HepG2 (cell line): ENCODE measurements around the gene SRP72. TPM values are rescaled to one million over a fixed set of nuclear protein-coding genes. Genes with fewer than 3 reads are reported as not detected.

Source experiments
- ATAC-seq: fragments of 200-7000 bp; cut with Tn5 transposase; 3 replicates; pipeline ENCODE4 v1.9.1; 2020; ENCODE audit warnings: mild to moderate bottlenecking, moderate library complexity
- BruUV-seq: library from RNA; stranded (reverse); fragments of 400-500 nt; replicated peaks from 2 replicates; lab custom pipeline; 2021; lab: Mats Ljungman, UMichigan
- CTCF ChIA-PET: fragments of 300-600 bp; formaldehyde crosslinking; extraction: SDS; loops from one replicate; lab custom pipeline; 2021; ENCODE audit warnings: low total read pairs, inconsistent platforms, low intra/inter-chr PET ratio; lab: Yijun Ruan, JAX
- POLR2A ChIA-PET: fragments of 350-600 bp; sonication (Branson Sonifier 250); formaldehyde crosslinking; loops from one replicate; lab custom pipeline; 2020; ENCODE audit warnings: antibody characterized with exemption, inconsistent platforms; lab: Yijun Ruan, JAX
- DNase-seq: peaks from one replicate; pipeline ENCODE4 v3.0.0-alpha.2; 2015; ENCODE audit warnings: low spot score
- FAIRE-seq: peaks from 3 replicates; lab custom pipeline; 2011; peaks lifted over from hg19 to GRCh38; lab: Jason Lieb, UNC
- H2AFZ ChIP-seq: one replicate; pipeline ENCODE4 v1.6.1; 2011; ENCODE audit warnings: low read length, inconsistent platforms
- H3K27ac ChIP-seq: fragments of 300-600 bp; 3 replicates; pipeline ENCODE4 v1.8.0; 2011; ENCODE audit warnings: mixed run types, mild to moderate bottlenecking, mixed read lengths, low read length, inconsistent platforms; ENCODE audit not compliant: insufficient read depth; ENCODE audit errors: extremely low read length
- H3K27me3 ChIP-seq, 2 experiments: fragments of 200-600 bp in 1 of 2; 2 replicates in 1 of 2; 3 replicates in 1 of 2; pipeline versions ENCODE4 v1.6.0 to v1.8.0; 2011; ENCODE audit warnings: low read length in 2 of 2, mild to moderate bottlenecking in 2 of 2, moderate library complexity in 2 of 2, inconsistent platforms in 1 of 2; ENCODE audit not compliant: insufficient read depth in 2 of 2, control insufficient read depth in 1 of 2
- H3K36me3 ChIP-seq, 2 experiments: fragments of 200-600 bp in 1 of 2; replicated peaks in 1 of 2; 2 replicates in 1 of 2; 3 replicates in 1 of 2; pipeline versions ENCODE4 v1.5.1 to v1.8.0; 2011; ENCODE audit warnings: low read length in 2 of 2, inconsistent platforms in 1 of 2; ENCODE audit not compliant: insufficient read depth in 2 of 2, control insufficient read depth in 1 of 2
- H3K4me1 ChIP-seq: 2 replicates; pipeline ENCODE4 v1.5.1; 2012; ENCODE audit warnings: low read length, inconsistent platforms; ENCODE audit not compliant: insufficient read depth
- H3K4me2 ChIP-seq: 2 replicates; pipeline ENCODE4 v1.6.0; 2011; ENCODE audit warnings: low read depth, low read length, inconsistent platforms
- H3K4me3 ChIP-seq, 3 experiments: fragments of 200-600 bp in 1 of 3; sonication (generic), shearing (Covaris generic) in 1 of 3; replicated peaks in 1 of 3; 2 replicates each; pipeline ENCODE4 v1.5.1; 2011 to 2016; ENCODE audit warnings: low read length in 3 of 3, inconsistent platforms in 2 of 3, low read depth in 2 of 3, mild to moderate bottlenecking in 2 of 3, control low read depth in 1 of 3, mixed read lengths in 1 of 3; ENCODE audit not compliant: insufficient read depth in 1 of 3
- H3K79me2 ChIP-seq: one replicate; pipeline ENCODE4 v1.6.1; 2011; ENCODE audit warnings: low read length, inconsistent platforms; ENCODE audit not compliant: insufficient read depth
- H3K9ac ChIP-seq: 2 replicates; pipeline ENCODE4 v1.6.0; 2011; ENCODE audit warnings: mild to moderate bottlenecking, low read depth, low read length, inconsistent platforms; ENCODE audit not compliant: insufficient read depth
- H3K9me3 ChIP-seq: 2 replicates; pipeline ENCODE4 v1.5.1; 2012; ENCODE audit warnings: mild to moderate bottlenecking, low read length
- H4K20me1 ChIP-seq: 2 replicates; pipeline ENCODE4 v1.6.0; 2011; ENCODE audit warnings: inconsistent platforms, mild to moderate bottlenecking, low read length, moderate library complexity; ENCODE audit not compliant: insufficient read depth
- ASH2L ChIP-seq: fragments of 300-600, 200-600 bp; sonication (generic); IDR thresholded peaks from 2 replicates; pipeline ENCODE4 v1.7.0; 2017; ENCODE audit warnings: low read depth, mild to moderate bottlenecking, moderate library complexity, mixed read lengths, low read length; ENCODE audit not compliant: insufficient read length
- CENPT ChIP-seq: sonication (generic); formaldehyde crosslinking; IDR thresholded peaks from 2 replicates; pipeline ENCODE4 v1.8.0; 2022; ENCODE audit warnings: low read depth, mild to moderate bottlenecking, moderate library complexity, missing genetic modification reagents
- FOSL2 ChIP-seq: sonication (generic); formaldehyde crosslinking; IDR thresholded peaks from 2 replicates; pipeline ENCODE4 v1.4.0; 2020; ENCODE audit warnings: missing genetic modification reagents
- KLF16 ChIP-seq, 2 experiments: sonication (generic) in 1 of 2; formaldehyde crosslinking in 1 of 2; IDR thresholded peaks; 2 replicates each; pipeline versions ENCODE4 v1.6.1 to v1.8.0; 2016 to 2023; ENCODE audit warnings: missing genetic modification reagents in 2 of 2, missing compliant biosample characterization in 1 of 2
- MAZ ChIP-seq, 2 experiments: sonication (generic) in 1 of 2; formaldehyde crosslinking in 1 of 2; IDR thresholded peaks; 2 replicates each; pipeline versions ENCODE4 v1.5.0 to v1.6.1; 2012 to 2020; ENCODE audit warnings: low read depth in 2 of 2, mild to moderate bottlenecking in 2 of 2, borderline replicate concordance in 1 of 2, improper control_type of control experiment in 1 of 2, low read length in 1 of 2, missing genetic modification reagents in 1 of 2, moderate library complexity in 1 of 2
- MIER2 ChIP-seq: IDR thresholded peaks from 2 replicates; pipeline ENCODE4 v1.6.1; 2016; ENCODE audit warnings: missing biosample characterization, missing genetic modification reagents
- SP2 ChIP-seq: sonication (generic); formaldehyde crosslinking; IDR thresholded peaks from 2 replicates; pipeline ENCODE4 v1.5.1; 2020; ENCODE audit warnings: mild to moderate bottlenecking, missing genetic modification reagents
- ZFP36 ChIP-seq: fragments of 150-350 bp; IDR thresholded peaks from 2 replicates; pipeline ENCODE4 v1.6.1; 2018; ENCODE audit warnings: borderline replicate concordance, low read length, low read depth; ENCODE audit not compliant: partially characterized antibody
- ZFP36L1 ChIP-seq: sonication (generic); formaldehyde crosslinking; IDR thresholded peaks from 2 replicates; pipeline ENCODE4 v1.8.0; 2022; ENCODE audit warnings: mild to moderate bottlenecking, missing genetic modification reagents, moderate library complexity
- ZKSCAN8 ChIP-seq: IDR thresholded peaks from 2 replicates; pipeline ENCODE4 v1.6.1; 2016; ENCODE audit warnings: borderline replicate concordance, missing genetic modification reagents, missing compliant biosample characterization
- ZNF160 ChIP-seq: sonication (generic); formaldehyde crosslinking; IDR thresholded peaks from 2 replicates; pipeline ENCODE4 v1.8.0; 2022; ENCODE audit warnings: mild to moderate bottlenecking, inconsistent platforms, missing genetic modification reagents
- ZNF713 ChIP-seq: sonication (generic); formaldehyde crosslinking; IDR thresholded peaks from 2 replicates; pipeline ENCODE4 v1.4.0; 2020; ENCODE audit warnings: mild to moderate bottlenecking, missing genetic modification reagents
- ZNF737 ChIP-seq: sonication (generic); formaldehyde crosslinking; IDR thresholded peaks from 2 replicates; pipeline ENCODE4 v1.5.0; 2020; ENCODE audit warnings: missing genetic modification reagents, mild to moderate bottlenecking, borderline replicate concordance
- ZSCAN31 ChIP-seq: sonication (generic); formaldehyde crosslinking; IDR thresholded peaks from 2 replicates; pipeline ENCODE4 v1.5.0; 2020; ENCODE audit warnings: low read depth, mild to moderate bottlenecking, missing genetic modification reagents
- WGBS: methylation state at CpG from one replicate; pipeline ENCODE4 v1.1.6; 2017; ENCODE audit warnings: low lambda C conversion rate; 5-methylcytosine and 5-hydroxymethylcytosine counted together
- in situ Hi-C: cut with HindIII; loops from 2 replicates; pipeline ENCODE4 v1.10.0; 2017; ENCODE audit warnings: low pct_unique_long_range_greater_than_20kb; ENCODE audit not compliant: extremely low pct_ligation_motif_present
- intact Hi-C: fragments of 100-400 bp; cut with micrococcal nuclease; formaldehyde crosslinking; loops from one replicate; pipeline ENCODE4 v1.10.0; 2022; ENCODE audit not compliant: unreplicated experiment
- polyA plus RNA-seq, 8 experiments: library from polyadenylated mRNA; depleted of rRNA in 3 of 8; stranded (reverse) in 7 of 8; unstranded in 1 of 8; fragments of >200 nt; fragmentation: Illumina TruSeq in 4 of 8; extraction: Trizol in 4 of 8; gene quantifications; 2 replicates each; pipeline versions ENCODE4 v1.2.1 to v1.2.3, GENCODE V29; 2011 to 2016; ENCODE audit warnings: low read depth in 4 of 8, missing spikeins in 1 of 8, mixed read lengths in 1 of 8; ENCODE audit not compliant: insufficient read depth in 1 of 8
- total RNA-seq, 5 experiments: library from RNA; depleted of rRNA; stranded (reverse); fragments of >200 nt; fragmentation: Illumina TruSeq; extraction: Trizol; gene quantifications; 2 replicates each; pipeline ENCODE4 v1.2.3, GENCODE V29; 2016; ENCODE audit warnings: low read depth in 1 of 5
- TF ChIP-seq, protein P1 (sequence below): sonication (generic); formaldehyde crosslinking; IDR thresholded peaks from 2 replicates; pipeline ENCODE4 v1.5.0; 2020; ENCODE audit warnings: missing genetic modification reagents
- TF ChIP-seq, protein P2 (sequence below): IDR thresholded peaks from 2 replicates; pipeline ENCODE4 v1.6.1; 2016; ENCODE audit warnings: missing compliant biosample characterization, missing genetic modification reagents, borderline replicate concordance
- TF ChIP-seq, protein P3 (sequence below): sonication (generic); formaldehyde crosslinking; IDR thresholded peaks from 2 replicates; pipeline ENCODE4 v1.5.0; 2020; ENCODE audit warnings: missing genetic modification reagents
- TF ChIP-seq, protein P4 (sequence below), 2 experiments: sonication (generic) in 1 of 2; formaldehyde crosslinking in 1 of 2; IDR thresholded peaks; 2 replicates each; pipeline versions ENCODE4 v1.4.0 to v1.6.1; 2018 to 2020; ENCODE audit warnings: missing genetic modification reagents in 2 of 2, borderline replicate concordance in 1 of 2, low read depth in 1 of 2, mild to moderate bottlenecking in 1 of 2, missing biosample characterization in 1 of 2

The SRP72 gene
- total and polyA plus RNA-seq, 2 of the 13 experiments (the other 11 are each of a cell fraction or from before 2014, with no cell fraction given) = 64.9 to 75.6 TPM

DNA sequence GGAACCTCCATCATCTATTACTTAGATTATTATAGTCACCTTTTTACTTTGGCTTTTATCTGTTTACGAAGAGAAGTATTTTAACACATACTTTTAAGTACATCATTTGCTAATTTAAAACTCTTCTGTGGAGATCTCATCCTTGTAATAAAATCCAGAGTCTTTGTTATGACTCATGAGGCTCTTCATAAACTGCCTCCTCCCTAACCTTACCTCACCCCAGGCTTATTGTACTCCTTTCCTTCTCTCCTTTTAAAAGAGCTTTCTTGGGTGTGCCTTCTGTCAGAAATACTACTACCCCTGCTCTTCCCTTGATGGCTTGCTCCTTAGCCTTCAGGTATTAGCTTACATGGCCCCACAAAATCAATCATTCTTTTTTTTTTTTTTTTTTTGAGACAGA is 44.7 kb downstream of the SRP72 start:
- no peak overlapping the region for H3K4me3 ChIP-seq
- no peaks in the 10 kb centered on the region for H3K79me2 ChIP-seq
- no peaks in the 10 kb centered on the region for H3K36me3 ChIP-seq
- WGBS = 93% methylated on average over 1 of the region's 1 CpG
- no peak overlapping the region for H3K4me2 ChIP-seq
- H3K4me1 ChIP-seq = no peaks in the 10 kb centered on the region
- FAIRE-seq (no peak), ATAC-seq (no peak), DNase-seq (no peak)
- POLR2A ChIA-PET = no interaction called here
- H3K9me3 ChIP-seq = no peaks in the 10 kb centered on the region
- no peak overlapping the region for H2AFZ ChIP-seq
- no peaks in the 10 kb centered on the region for H3K27me3 ChIP-seq
- no peaks in the 10 kb centered on the region for H4K20me1 ChIP-seq
- intact Hi-C loops (no loop called here), in situ Hi-C loops (no loop called here)
- no TSS peak for BruUV-seq
- TF ChIP-seq FOSL2 (CRISPR knock-in tag) = no peak
- TF ChIP-seq ZNF160 (CRISPR knock-in tag) = no peak
- TF ChIP-seq ZFP36 = no peak
- TF ChIP-seq ZSCAN31 (CRISPR knock-in tag) = no peak
- no peak for TF ChIP-seq MIER2 (CRISPR knock-in tag)
- TF ChIP-seq, protein P1, sequence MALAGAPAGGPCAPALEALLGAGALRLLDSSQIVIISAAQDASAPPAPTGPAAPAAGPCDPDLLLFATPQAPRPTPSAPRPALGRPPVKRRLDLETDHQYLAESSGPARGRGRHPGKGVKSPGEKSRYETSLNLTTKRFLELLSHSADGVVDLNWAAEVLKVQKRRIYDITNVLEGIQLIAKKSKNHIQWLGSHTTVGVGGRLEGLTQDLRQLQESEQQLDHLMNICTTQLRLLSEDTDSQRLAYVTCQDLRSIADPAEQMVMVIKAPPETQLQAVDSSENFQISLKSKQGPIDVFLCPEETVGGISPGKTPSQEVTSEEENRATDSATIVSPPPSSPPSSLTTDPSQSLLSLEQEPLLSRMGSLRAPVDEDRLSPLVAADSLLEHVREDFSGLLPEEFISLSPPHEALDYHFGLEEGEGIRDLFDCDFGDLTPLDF (CRISPR knock-in tag) = no peak
- TF ChIP-seq, protein P2, sequence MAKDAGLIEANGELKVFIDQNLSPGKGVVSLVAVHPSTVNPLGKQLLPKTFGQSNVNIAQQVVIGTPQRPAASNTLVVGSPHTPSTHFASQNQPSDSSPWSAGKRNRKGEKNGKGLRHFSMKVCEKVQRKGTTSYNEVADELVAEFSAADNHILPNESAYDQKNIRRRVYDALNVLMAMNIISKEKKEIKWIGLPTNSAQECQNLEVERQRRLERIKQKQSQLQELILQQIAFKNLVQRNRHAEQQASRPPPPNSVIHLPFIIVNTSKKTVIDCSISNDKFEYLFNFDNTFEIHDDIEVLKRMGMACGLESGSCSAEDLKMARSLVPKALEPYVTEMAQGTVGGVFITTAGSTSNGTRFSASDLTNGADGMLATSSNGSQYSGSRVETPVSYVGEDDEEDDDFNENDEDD (CRISPR knock-in tag) = no peak
- TF ChIP-seq, protein P3, sequence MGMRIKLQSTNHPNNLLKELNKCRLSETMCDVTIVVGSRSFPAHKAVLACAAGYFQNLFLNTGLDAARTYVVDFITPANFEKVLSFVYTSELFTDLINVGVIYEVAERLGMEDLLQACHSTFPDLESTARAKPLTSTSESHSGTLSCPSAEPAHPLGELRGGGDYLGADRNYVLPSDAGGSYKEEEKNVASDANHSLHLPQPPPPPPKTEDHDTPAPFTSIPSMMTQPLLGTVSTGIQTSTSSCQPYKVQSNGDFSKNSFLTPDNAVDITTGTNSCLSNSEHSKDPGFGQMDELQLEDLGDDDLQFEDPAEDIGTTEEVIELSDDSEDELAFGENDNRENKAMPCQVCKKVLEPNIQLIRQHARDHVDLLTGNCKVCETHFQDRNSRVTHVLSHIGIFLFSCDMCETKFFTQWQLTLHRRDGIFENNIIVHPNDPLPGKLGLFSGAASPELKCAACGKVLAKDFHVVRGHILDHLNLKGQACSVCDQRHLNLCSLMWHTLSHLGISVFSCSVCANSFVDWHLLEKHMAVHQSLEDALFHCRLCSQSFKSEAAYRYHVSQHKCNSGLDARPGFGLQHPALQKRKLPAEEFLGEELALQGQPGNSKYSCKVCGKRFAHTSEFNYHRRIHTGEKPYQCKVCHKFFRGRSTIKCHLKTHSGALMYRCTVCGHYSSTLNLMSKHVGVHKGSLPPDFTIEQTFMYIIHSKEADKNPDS (CRISPR knock-in tag) = no peak
- TF ChIP-seq ZFP36L1 = no peak
- TF ChIP-seq KLF16 (CRISPR knock-in tag; IDR thresholded peaks at IDR 0.05) = no peak
- no peak for TF ChIP-seq MAZ (IDR thresholded peaks at IDR 0.05; ENCODE audit: borderline replicate concordance, low read depth, low read length)
- TF ChIP-seq MAZ (CRISPR knock-in tag; IDR thresholded peaks at IDR 0.05; ENCODE audit: low read depth) = no peak
- no peak for TF ChIP-seq ZKSCAN8 (CRISPR knock-in tag)
- TF ChIP-seq ZNF737 (CRISPR knock-in tag) = no peak
- no peak for TF ChIP-seq ZNF713 (CRISPR knock-in tag)
- TF ChIP-seq ASH2L = no peak
- TF ChIP-seq, protein P4, sequence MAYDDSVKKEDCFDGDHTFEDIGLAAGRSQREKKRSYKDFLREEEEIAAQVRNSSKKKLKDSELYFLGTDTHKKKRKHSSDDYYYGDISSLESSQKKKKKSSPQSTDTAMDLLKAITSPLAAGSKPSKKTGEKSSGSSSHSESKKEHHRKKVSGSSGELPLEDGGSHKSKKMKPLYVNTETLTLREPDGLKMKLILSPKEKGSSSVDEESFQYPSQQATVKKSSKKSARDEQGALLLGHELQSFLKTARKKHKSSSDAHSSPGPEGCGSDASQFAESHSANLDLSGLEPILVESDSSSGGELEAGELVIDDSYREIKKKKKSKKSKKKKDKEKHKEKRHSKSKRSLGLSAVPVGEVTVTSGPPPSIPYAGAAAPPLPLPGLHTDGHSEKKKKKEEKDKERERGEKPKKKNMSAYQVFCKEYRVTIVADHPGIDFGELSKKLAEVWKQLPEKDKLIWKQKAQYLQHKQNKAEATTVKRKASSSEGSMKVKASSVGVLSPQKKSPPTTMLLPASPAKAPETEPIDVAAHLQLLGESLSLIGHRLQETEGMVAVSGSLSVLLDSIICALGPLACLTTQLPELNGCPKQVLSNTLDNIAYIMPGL (CRISPR knock-in tag; IDR thresholded peaks at IDR 0.05; ENCODE audit: borderline replicate concordance in 1 of 2, low read depth in 1 of 2) = no peak
- no peak for TF ChIP-seq SP2 (CRISPR knock-in tag)
- no peak for TF ChIP-seq CENPT (CRISPR knock-in tag)
- no peak overlapping the region for H3K27ac ChIP-seq
- H3K9ac ChIP-seq = no peak overlapping the region
- CTCF ChIA-PET = no interaction called here
